WERI-Rb-1 (cell line): ENCODE results near the gene CALHM5.
A peak's percentile ranks its signal among the peaks of the same experiment; 100 is the strongest.

Experiments
- DNase-seq: peaks from one replicate; pipeline ENCODE4 v3.0.0-alpha.2; 2020
- H3K27ac ChIP-seq: fragments of 250-450 bp; sonication (Bioruptor Pico); 2 replicates; pipeline ENCODE4 v1.5.1; 2020; ENCODE audit warnings: mild to moderate bottlenecking, moderate library complexity
- H3K27me3 ChIP-seq: fragments of 250-450 bp; sonication (Bioruptor Pico); 2 replicates; pipeline ENCODE4 v1.5.1; 2021; ENCODE audit warnings: mild to moderate bottlenecking, low read depth, moderate library complexity; ENCODE audit not compliant: insufficient read depth, severe bottlenecking
- H3K36me3 ChIP-seq: fragments of 250-450 bp; sonication (Bioruptor Pico); 2 replicates; pipeline ENCODE4 v1.5.1; 2020; ENCODE audit warnings: mild to moderate bottlenecking, moderate library complexity
- H3K4me3 ChIP-seq: 2 replicates; pipeline ENCODE4 v1.5.1; 2011; ENCODE audit warnings: low read depth, mild to moderate bottlenecking, control low read depth, low read length
- H3K9me3 ChIP-seq: fragments of 250-450 bp; sonication (Bioruptor Pico); 2 replicates; pipeline ENCODE4 v1.5.1; 2021; ENCODE audit warnings: mild to moderate bottlenecking, moderate library complexity; ENCODE audit not compliant: severe bottlenecking
- TF ChIP-seq, protein P1 (sequence below): IDR thresholded peaks from 2 replicates; pipeline ENCODE4 v1.5.1; 2011; ENCODE audit warnings: low read depth, mild to moderate bottlenecking, control low read depth, inconsistent platforms, low read length

The CALHM5 gene

GRCh38 chr6:116556814-116557415, 45.5 kb downstream of the CALHM5 start:
- Histone ChIP-seq H3K9me3 (no peaks in the 10 kb centered on the region), H3K27me3 (no peaks in the 10 kb centered on the region), H3K36me3 (no peaks in the 10 kb centered on the region), H3K27ac (no peak overlapping the region), H3K4me3 (no peak overlapping the region)
- DNase-seq = no peak
- TF ChIP-seq, protein P1, sequence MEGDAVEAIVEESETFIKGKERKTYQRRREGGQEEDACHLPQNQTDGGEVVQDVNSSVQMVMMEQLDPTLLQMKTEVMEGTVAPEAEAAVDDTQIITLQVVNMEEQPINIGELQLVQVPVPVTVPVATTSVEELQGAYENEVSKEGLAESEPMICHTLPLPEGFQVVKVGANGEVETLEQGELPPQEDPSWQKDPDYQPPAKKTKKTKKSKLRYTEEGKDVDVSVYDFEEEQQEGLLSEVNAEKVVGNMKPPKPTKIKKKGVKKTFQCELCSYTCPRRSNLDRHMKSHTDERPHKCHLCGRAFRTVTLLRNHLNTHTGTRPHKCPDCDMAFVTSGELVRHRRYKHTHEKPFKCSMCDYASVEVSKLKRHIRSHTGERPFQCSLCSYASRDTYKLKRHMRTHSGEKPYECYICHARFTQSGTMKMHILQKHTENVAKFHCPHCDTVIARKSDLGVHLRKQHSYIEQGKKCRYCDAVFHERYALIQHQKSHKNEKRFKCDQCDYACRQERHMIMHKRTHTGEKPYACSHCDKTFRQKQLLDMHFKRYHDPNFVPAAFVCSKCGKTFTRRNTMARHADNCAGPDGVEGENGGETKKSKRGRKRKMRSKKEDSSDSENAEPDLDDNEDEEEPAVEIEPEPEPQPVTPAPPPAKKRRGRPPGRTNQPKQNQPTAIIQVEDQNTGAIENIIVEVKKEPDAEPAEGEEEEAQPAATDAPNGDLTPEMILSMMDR = no peak

DNA sequence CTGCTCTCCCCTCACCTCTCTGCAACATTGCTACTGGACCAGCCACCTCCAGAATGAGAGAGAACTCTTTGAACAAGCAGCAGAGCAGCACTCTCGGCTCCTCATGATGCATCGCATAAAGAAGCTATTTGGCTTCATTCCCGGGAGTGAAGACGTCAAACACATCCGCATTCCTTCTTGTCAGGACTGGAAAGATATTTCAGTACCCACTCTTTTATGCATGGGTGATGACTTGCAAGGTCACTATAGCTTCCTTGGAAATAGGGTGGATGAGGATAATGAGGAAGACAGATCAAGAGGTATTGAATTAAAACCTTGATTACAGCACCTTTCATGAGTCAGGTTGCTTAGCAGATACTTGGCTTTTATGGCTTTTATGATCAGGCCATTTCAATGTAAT, 46.5 kb downstream of the CALHM5 start:
- Histone ChIP-seq H3K36me3 (no peaks in the 10 kb centered on the region), H3K4me3 (no peak overlapping the region), H3K27me3 (no peaks in the 10 kb centered on the region), H3K27ac (no peak overlapping the region), H3K9me3 (no peaks in the 10 kb centered on the region)
- no peak for DNase-seq
- TF ChIP-seq, protein P1 = no peak

DNA sequence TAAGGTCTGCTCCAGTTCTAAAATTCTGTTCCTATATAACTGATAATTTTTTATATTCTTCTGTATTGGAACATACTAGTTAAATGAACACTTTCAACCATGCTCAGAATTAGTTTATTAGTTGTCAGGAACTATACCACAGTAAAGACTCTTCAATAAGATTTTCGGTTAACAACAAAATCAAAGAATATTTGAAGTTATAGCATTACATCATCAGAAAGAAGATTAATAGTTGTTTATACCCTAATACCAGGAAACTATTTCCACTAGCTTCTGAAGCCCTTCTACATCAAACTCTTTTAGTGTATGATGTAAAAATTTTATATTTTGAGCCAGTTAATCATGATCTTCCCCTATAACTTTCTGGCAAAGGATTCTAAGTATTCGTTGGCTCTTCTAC, 48.7 kb downstream of the CALHM5 start:
- Histone ChIP-seq H3K9me3 (no peaks in the 10 kb centered on the region), H3K36me3 (no peaks in the 10 kb centered on the region), H3K27ac (no peak overlapping the region), H3K27me3 (no peaks in the 10 kb centered on the region), H3K4me3 (no peak overlapping the region)
- TF ChIP-seq, protein P1 = no peak
- no peak for DNase-seq

DNA sequence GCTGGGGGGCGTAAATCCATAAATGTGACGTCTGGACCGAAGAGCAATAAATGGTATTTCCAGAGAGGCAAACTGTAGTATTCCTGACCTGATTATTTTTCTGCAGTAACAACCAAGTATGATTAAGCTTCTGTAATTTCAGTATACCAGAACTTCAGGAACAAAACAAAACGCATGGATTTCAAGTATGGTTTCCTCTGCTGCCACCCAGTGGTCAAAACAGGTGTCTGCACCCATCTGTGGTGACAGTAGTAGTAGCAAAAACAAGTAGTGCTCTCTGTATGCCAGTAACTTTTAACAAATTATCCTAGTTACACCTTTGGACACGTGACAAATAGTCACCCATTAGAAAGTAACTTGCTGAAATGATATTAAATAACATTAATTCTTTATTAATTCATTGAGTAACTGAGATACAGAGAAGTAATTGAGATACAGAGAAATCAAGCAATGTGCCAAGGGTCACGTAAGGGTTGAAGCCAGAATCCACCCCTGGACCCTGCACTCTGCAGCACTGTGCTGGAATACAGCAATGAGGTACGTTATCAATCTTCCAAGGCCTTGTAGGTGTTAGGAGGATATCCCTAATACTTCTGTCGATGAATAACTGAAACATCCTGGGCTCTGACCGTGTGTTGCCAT, 50.1 kb downstream of the CALHM5 start:
- Histone ChIP-seq H3K36me3 (no peaks in the 10 kb centered on the region), H3K4me3 (no peak overlapping the region), H3K9me3 (no peaks in the 10 kb centered on the region), H3K27ac (no peak overlapping the region), H3K27me3 (no peaks in the 10 kb centered on the region)
- peak; percentile 69 for DNase-seq
- TF ChIP-seq, protein P1 = peak; percentile 76

- H3K36me3 ChIP-seq = no peaks in the 10 kb centered on the region
- no peak overlapping the region for H3K4me3 ChIP-seq
- TF ChIP-seq, protein P1 = no peak
- H3K27me3 ChIP-seq = no peaks in the 10 kb centered on the region
- DNase-seq = no peak
- H3K9me3 ChIP-seq = no peaks in the 10 kb centered on the region
- H3K27ac ChIP-seq = no peak overlapping the region
These were observed 50.6 kb downstream of the CALHM5 start for GRCh38 chr6:116562019-116562403.

DNA sequence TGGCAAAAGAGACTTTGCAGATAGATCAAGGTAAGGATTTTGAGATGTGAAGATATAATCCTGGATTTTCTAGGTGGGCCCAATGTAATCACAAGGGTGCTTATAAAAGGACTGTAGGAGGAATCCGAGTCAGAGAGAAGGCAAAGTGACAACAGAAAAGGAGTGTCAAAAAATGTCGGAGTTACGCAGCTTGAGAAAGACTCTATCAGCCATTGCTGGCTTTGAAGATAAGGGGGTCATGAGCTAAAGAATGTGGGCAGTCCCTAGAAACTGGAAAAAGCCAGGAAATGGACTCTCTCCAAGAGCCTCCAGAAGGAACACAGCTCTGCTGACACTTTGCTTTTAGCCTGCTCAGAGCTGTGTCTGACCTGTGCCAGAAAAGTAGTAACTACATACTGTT, 51.2 kb downstream of the CALHM5 start:
- DNase-seq = no peak
- TF ChIP-seq, protein P1 = no peak

More for the DNA sequence above, 51.2 kb downstream of the CALHM5 start:
- no peaks in the 10 kb centered on the region for H3K27me3 ChIP-seq
- no peak overlapping the region for H3K27ac ChIP-seq
- H3K9me3 ChIP-seq = no peaks in the 10 kb centered on the region
- no peaks in the 10 kb centered on the region for H3K36me3 ChIP-seq
- no peak overlapping the region for H3K4me3 ChIP-seq
